Measurements from ENCODE around the gene SRC.

SRC gene

GRCh38 chr20:37421060-37421905 is 75.3 kb downstream of the SRC start:
- no peaks in the 10 kb centered on the region for H3K27me3 ChIP-seq (ENCODE audit: control insufficient read depth, insufficient read depth, low read length)
- H3K36me3 ChIP-seq (ENCODE audit: control insufficient read depth, insufficient read depth, low read length): no peaks in the 10 kb centered on the region

GRCh38 chr20:37421988-37422387 is 76.0 kb downstream of the SRC start:
- H3K36me3 ChIP-seq (ENCODE audit: control insufficient read depth, insufficient read depth, low read length): no peaks in the 10 kb centered on the region
- no peak overlapping the region for H3K9ac ChIP-seq (ENCODE audit: low read depth, low read length)
- no peaks in the 10 kb centered on the region for H3K27me3 ChIP-seq (ENCODE audit: control insufficient read depth, insufficient read depth, low read length)
- no peak overlapping the region for H3K4me3 ChIP-seq (ENCODE audit: low read depth, low read length)
- no peaks in the 10 kb centered on the region for H3K9me3 ChIP-seq (ENCODE audit: control insufficient read depth, insufficient read depth, low read length)
- peaks cover 3% of the 10 kb centered on the region for H3K4me1 ChIP-seq (ENCODE audit: control insufficient read depth, insufficient read depth, low read length)

More at GRCh38 chr20:37421060-37421905, 75.3 kb downstream of the SRC start:
- H3K9ac ChIP-seq (ENCODE audit: low read depth, low read length): no peak overlapping the region
- peaks cover 3% of the 10 kb centered on the region for H3K4me1 ChIP-seq (ENCODE audit: control insufficient read depth, insufficient read depth, low read length)
- no peak overlapping the region for H3K4me3 ChIP-seq (ENCODE audit: low read depth, low read length)
- no peaks in the 10 kb centered on the region for H3K9me3 ChIP-seq (ENCODE audit: control insufficient read depth, insufficient read depth, low read length)

GRCh38 chr20:37422791-37423286 is 76.9 kb downstream of the SRC start:
- no peaks in the 10 kb centered on the region for H3K9me3 ChIP-seq (ENCODE audit: control insufficient read depth, insufficient read depth, low read length)

GRCh38 chr20:37423545-37423944 is 77.6 kb downstream of the SRC start:
- Histone ChIP-seq H3K4me1 (ENCODE audit: control insufficient read depth, insufficient read depth, low read length) (peaks cover 3% of the 10 kb centered on the region), H3K36me3 (ENCODE audit: control insufficient read depth, insufficient read depth, low read length) (no peaks in the 10 kb centered on the region), H3K27me3 (ENCODE audit: control insufficient read depth, insufficient read depth, low read length) (no peaks in the 10 kb centered on the region), H3K9ac (ENCODE audit: low read depth, low read length) (no peak overlapping the region), H3K9me3 (ENCODE audit: control insufficient read depth, insufficient read depth, low read length) (no peaks in the 10 kb centered on the region), H3K4me3 (ENCODE audit: low read depth, low read length) (no peak overlapping the region)

More at GRCh38 chr20:37422791-37423286, 76.9 kb downstream of the SRC start:
- Histone ChIP-seq H3K9ac (ENCODE audit: low read depth, low read length) (no peak overlapping the region), H3K4me3 (ENCODE audit: low read depth, low read length) (no peak overlapping the region), H3K27me3 (ENCODE audit: control insufficient read depth, insufficient read depth, low read length) (no peaks in the 10 kb centered on the region), H3K36me3 (ENCODE audit: control insufficient read depth, insufficient read depth, low read length) (no peaks in the 10 kb centered on the region), H3K4me1 (ENCODE audit: control insufficient read depth, insufficient read depth, low read length) (peaks cover 3% of the 10 kb centered on the region)

GRCh38 chr20:37424062-37424851 is 78.3 kb downstream of the SRC start:
- Histone ChIP-seq H3K4me1 (ENCODE audit: control insufficient read depth, insufficient read depth, low read length) (peaks cover 3% of the 10 kb centered on the region), H3K36me3 (ENCODE audit: control insufficient read depth, insufficient read depth, low read length) (no peaks in the 10 kb centered on the region), H3K27me3 (ENCODE audit: control insufficient read depth, insufficient read depth, low read length) (peaks cover 4% of the 10 kb centered on the region), H3K9me3 (ENCODE audit: control insufficient read depth, insufficient read depth, low read length) (no peaks in the 10 kb centered on the region), H3K9ac (ENCODE audit: low read depth, low read length) (no peak overlapping the region), H3K4me3 (ENCODE audit: low read depth, low read length) (no peak overlapping the region)

GRCh38 chr20:37425103-37425625 is 79.2 kb downstream of the SRC start:
- Histone ChIP-seq H3K9ac (ENCODE audit: low read depth, low read length) (no peak overlapping the region), H3K4me3 (ENCODE audit: low read depth, low read length) (no peak overlapping the region), H3K4me1 (ENCODE audit: control insufficient read depth, insufficient read depth, low read length) (peaks cover 3% of the 10 kb centered on the region), H3K9me3 (ENCODE audit: control insufficient read depth, insufficient read depth, low read length) (no peaks in the 10 kb centered on the region), H3K36me3 (ENCODE audit: control insufficient read depth, insufficient read depth, low read length) (no peaks in the 10 kb centered on the region), H3K27me3 (ENCODE audit: control insufficient read depth, insufficient read depth, low read length) (peaks cover 4% of the 10 kb centered on the region)

- H3K4me3 ChIP-seq (ENCODE audit: low read depth, low read length): no peak overlapping the region
- H3K27me3 ChIP-seq (ENCODE audit: control insufficient read depth, insufficient read depth, low read length): peaks cover 4% of the 10 kb centered on the region
- H3K9ac ChIP-seq (ENCODE audit: low read depth, low read length): no peak overlapping the region
- no peaks in the 10 kb centered on the region for H3K36me3 ChIP-seq (ENCODE audit: control insufficient read depth, insufficient read depth, low read length)
- peaks cover 3% of the 10 kb centered on the region for H3K4me1 ChIP-seq (ENCODE audit: control insufficient read depth, insufficient read depth, low read length)
- H3K9me3 ChIP-seq (ENCODE audit: control insufficient read depth, insufficient read depth, low read length): no peaks in the 10 kb centered on the region
These were observed 80.2 kb downstream of the SRC start for GRCh38 chr20:37426106-37426505.

GRCh38 chr20:37426978-37427377 is 81.0 kb downstream of the SRC start:
- H3K4me1 ChIP-seq (ENCODE audit: control insufficient read depth, insufficient read depth, low read length): peaks cover 3% of the 10 kb centered on the region
- no peaks in the 10 kb centered on the region for H3K36me3 ChIP-seq (ENCODE audit: control insufficient read depth, insufficient read depth, low read length)
- no peak overlapping the region for H3K4me3 ChIP-seq (ENCODE audit: low read depth, low read length)
- H3K27me3 ChIP-seq (ENCODE audit: control insufficient read depth, insufficient read depth, low read length): peaks cover 4% of the 10 kb centered on the region
- H3K9me3 ChIP-seq (ENCODE audit: control insufficient read depth, insufficient read depth, low read length): no peaks in the 10 kb centered on the region
- H3K9ac ChIP-seq (ENCODE audit: low read depth, low read length): no peak overlapping the region

- H3K27me3 ChIP-seq (ENCODE audit: control insufficient read depth, insufficient read depth, low read length): peaks cover 4% of the 10 kb centered on the region
These were observed 84.1 kb downstream of the SRC start for GRCh38 chr20:37430044-37430443.

GRCh38 chr20:37430778-37431460 is 85.0 kb downstream of the SRC start:
- peaks cover 4% of the 10 kb centered on the region for H3K27me3 ChIP-seq (ENCODE audit: control insufficient read depth, insufficient read depth, low read length)
- no peaks in the 10 kb centered on the region for H3K4me1 ChIP-seq (ENCODE audit: control insufficient read depth, insufficient read depth, low read length)
- H3K9me3 ChIP-seq (ENCODE audit: control insufficient read depth, insufficient read depth, low read length): no peaks in the 10 kb centered on the region
- no peak overlapping the region for H3K4me3 ChIP-seq (ENCODE audit: low read depth, low read length)
- no peaks in the 10 kb centered on the region for H3K36me3 ChIP-seq (ENCODE audit: control insufficient read depth, insufficient read depth, low read length)
- no peak overlapping the region for H3K9ac ChIP-seq (ENCODE audit: low read depth, low read length)

More at GRCh38 chr20:37430044-37430443, 84.1 kb downstream of the SRC start:
- Histone ChIP-seq H3K9ac (ENCODE audit: low read depth, low read length) (no peak overlapping the region), H3K9me3 (ENCODE audit: control insufficient read depth, insufficient read depth, low read length) (no peaks in the 10 kb centered on the region), H3K4me1 (ENCODE audit: control insufficient read depth, insufficient read depth, low read length) (no peaks in the 10 kb centered on the region), H3K4me3 (ENCODE audit: low read depth, low read length) (no peak overlapping the region), H3K36me3 (ENCODE audit: control insufficient read depth, insufficient read depth, low read length) (no peaks in the 10 kb centered on the region)

- no peaks in the 10 kb centered on the region for H3K9me3 ChIP-seq (ENCODE audit: control insufficient read depth, insufficient read depth, low read length)
- H3K9ac ChIP-seq (ENCODE audit: low read depth, low read length): no peak overlapping the region
- H3K36me3 ChIP-seq (ENCODE audit: control insufficient read depth, insufficient read depth, low read length): no peaks in the 10 kb centered on the region
- no peaks in the 10 kb centered on the region for H3K4me1 ChIP-seq (ENCODE audit: control insufficient read depth, insufficient read depth, low read length)
- H3K27me3 ChIP-seq (ENCODE audit: control insufficient read depth, insufficient read depth, low read length): peaks cover 4% of the 10 kb centered on the region
- H3K4me3 ChIP-seq (ENCODE audit: low read depth, low read length): no peak overlapping the region
These were observed 85.8 kb downstream of the SRC start for GRCh38 chr20:37431786-37432185.

Data from iPS-15b (cell line).